Measurements from ENCODE around the gene EGLN1.
A peak's percentile ranks its signal among the peaks of the same experiment; 100 is the strongest.

Gene EGLN1

GRCh38 chr1:231369282-231369681 is 52.8 kb downstream of the EGLN1 start:
- Histone ChIP-seq H3K9me3 (ENCODE audit: severe bottlenecking) (no peaks in the 10 kb centered on the region), H3K4me1 (ENCODE audit: insufficient read depth, poor library complexity, severe bottlenecking) (no peaks in the 10 kb centered on the region), H3K36me3 (ENCODE audit: low read depth) (peaks cover 12% of the 10 kb centered on the region), H3K27ac (ENCODE audit: poor library complexity, severe bottlenecking) (no peak overlapping the region), H3K4me3 (ENCODE audit: severe bottlenecking) (no peak overlapping the region), H3K27me3 (ENCODE audit: insufficient read depth, poor library complexity, severe bottlenecking) (no peaks in the 10 kb centered on the region)
- TF ChIP-seq CTCF (IDR thresholded peaks at IDR 0.05; ENCODE audit: poor library complexity, severe bottlenecking) = peak; percentile 11
- DNase-seq (ENCODE audit: low spot score) (no peak), ATAC-seq (ENCODE audit: low read depth) (no peak)

- H3K36me3 ChIP-seq (ENCODE audit: low read depth) = peaks cover 12% of the 10 kb centered on the region
- H3K4me3 ChIP-seq (ENCODE audit: severe bottlenecking) = no peak overlapping the region
- DNase-seq (ENCODE audit: low spot score) = no peak
- no peaks in the 10 kb centered on the region for H3K9me3 ChIP-seq (ENCODE audit: severe bottlenecking)
- no peaks in the 10 kb centered on the region for H3K4me1 ChIP-seq (ENCODE audit: insufficient read depth, poor library complexity, severe bottlenecking)
- no peak for ATAC-seq (ENCODE audit: low read depth)
- no peak for TF ChIP-seq CTCF (IDR thresholded peaks at IDR 0.05; ENCODE audit: poor library complexity, severe bottlenecking)
- H3K27ac ChIP-seq (ENCODE audit: poor library complexity, severe bottlenecking) = no peak overlapping the region
- no peaks in the 10 kb centered on the region for H3K27me3 ChIP-seq (ENCODE audit: insufficient read depth, poor library complexity, severe bottlenecking)
Observed at GRCh38 chr1:231364192-231364591, 57.9 kb downstream of the EGLN1 start.

- no peak for TF ChIP-seq CTCF (IDR thresholded peaks at IDR 0.05; ENCODE audit: poor library complexity, severe bottlenecking)
- H3K4me3 ChIP-seq (ENCODE audit: severe bottlenecking) = no peak overlapping the region
- peaks cover 12% of the 10 kb centered on the region for H3K36me3 ChIP-seq (ENCODE audit: low read depth)
- no peaks in the 10 kb centered on the region for H3K4me1 ChIP-seq (ENCODE audit: insufficient read depth, poor library complexity, severe bottlenecking)
- DNase-seq (ENCODE audit: low spot score) = no peak
- no peaks in the 10 kb centered on the region for H3K9me3 ChIP-seq (ENCODE audit: severe bottlenecking)
- no peaks in the 10 kb centered on the region for H3K27me3 ChIP-seq (ENCODE audit: insufficient read depth, poor library complexity, severe bottlenecking)
- H3K27ac ChIP-seq (ENCODE audit: poor library complexity, severe bottlenecking) = no peak overlapping the region
- no peak for ATAC-seq (ENCODE audit: low read depth)
Observed at GRCh38 chr1:231363624-231364023, 58.5 kb downstream of the EGLN1 start.

GRCh38 chr1:231362325-231362724 is 59.8 kb downstream of the EGLN1 start:
- Histone ChIP-seq H3K36me3 (ENCODE audit: low read depth) (peaks cover 12% of the 10 kb centered on the region), H3K9me3 (ENCODE audit: severe bottlenecking) (no peaks in the 10 kb centered on the region), H3K27ac (ENCODE audit: poor library complexity, severe bottlenecking) (no peak overlapping the region), H3K4me1 (ENCODE audit: insufficient read depth, poor library complexity, severe bottlenecking) (peaks cover 5% of the 10 kb centered on the region), H3K4me3 (ENCODE audit: severe bottlenecking) (no peak overlapping the region), H3K27me3 (ENCODE audit: insufficient read depth, poor library complexity, severe bottlenecking) (no peaks in the 10 kb centered on the region)
- TF ChIP-seq CTCF (IDR thresholded peaks at IDR 0.05; ENCODE audit: poor library complexity, severe bottlenecking) = no peak
- DNase-seq (ENCODE audit: low spot score) (no peak), ATAC-seq (ENCODE audit: low read depth) (no peak)

GRCh38 chr1:231359113-231359512 is 63.0 kb downstream of the EGLN1 start:
- Histone ChIP-seq H3K36me3 (ENCODE audit: low read depth) (no peaks in the 10 kb centered on the region), H3K27ac (ENCODE audit: poor library complexity, severe bottlenecking) (no peak overlapping the region), H3K4me3 (ENCODE audit: severe bottlenecking) (no peak overlapping the region), H3K27me3 (ENCODE audit: insufficient read depth, poor library complexity, severe bottlenecking) (no peaks in the 10 kb centered on the region), H3K9me3 (ENCODE audit: severe bottlenecking) (no peaks in the 10 kb centered on the region), H3K4me1 (ENCODE audit: insufficient read depth, poor library complexity, severe bottlenecking) (peaks cover 5% of the 10 kb centered on the region)
- ATAC-seq (ENCODE audit: low read depth) = peak; percentile 65
- TF ChIP-seq CTCF (IDR thresholded peaks at IDR 0.05; ENCODE audit: poor library complexity, severe bottlenecking) = no peak
- no peak for DNase-seq (ENCODE audit: low spot score)

All from RWPE2 (cell line).